H9 (cell line): ENCODE results near the gene NCKAP5. TPM values are rescaled to one million over a fixed set of nuclear protein-coding genes. Genes with fewer than 3 reads are reported as not detected.

Experiments
- DNase-seq: peaks from one replicate; pipeline ENCODE4 v3.0.0-alpha.2; 2017
- H2AFZ ChIP-seq: one replicate; pipeline ENCODE4 v1.6.1; 2013; ENCODE audit warnings: mild to moderate bottlenecking, low read length, control low read depth, moderate library complexity
- H2AK5ac ChIP-seq: 2 replicates; pipeline ENCODE4 v1.6.1; 2013; ENCODE audit warnings: low read length, control low read depth, mixed read lengths; ENCODE audit not compliant: insufficient read length
- H2BK120ac ChIP-seq: one replicate; pipeline ENCODE4 v1.6.1; 2013; ENCODE audit warnings: low read depth, mild to moderate bottlenecking, low read length, control low read depth, inconsistent platforms; ENCODE audit not compliant: poor library complexity, severe bottlenecking
- H2BK12ac ChIP-seq: 2 replicates; pipeline ENCODE4 v1.6.1; 2013; ENCODE audit warnings: low read length, control low read depth, mixed read lengths, low read depth; ENCODE audit not compliant: insufficient read length
- H2BK15ac ChIP-seq: 2 replicates; pipeline ENCODE4 v1.6.1; 2013; ENCODE audit warnings: low read depth, low read length, control low read depth
- H2BK20ac ChIP-seq: one replicate; pipeline ENCODE4 v1.6.1; 2013; ENCODE audit warnings: low read depth, mild to moderate bottlenecking, low read length, control low read depth, inconsistent platforms; ENCODE audit not compliant: poor library complexity, severe bottlenecking
- H2BK5ac ChIP-seq: 2 replicates; pipeline ENCODE4 v1.6.1; 2013; ENCODE audit warnings: low read length, control low read depth, mixed read lengths; ENCODE audit not compliant: insufficient read length
- H3K14ac ChIP-seq: 2 replicates; pipeline ENCODE4 v1.6.1; 2013; ENCODE audit warnings: low read length, control low read depth; ENCODE audit not compliant: insufficient read depth
- H3K18ac ChIP-seq: 2 replicates; pipeline ENCODE4 v1.6.1; 2013; ENCODE audit warnings: low read depth, mild to moderate bottlenecking, mixed read lengths, low read length, control low read depth; ENCODE audit not compliant: insufficient read length
- H3K23ac ChIP-seq: 2 replicates; pipeline ENCODE4 v1.6.1; 2013; ENCODE audit warnings: low read length, control low read depth, mixed read lengths, low read depth; ENCODE audit not compliant: insufficient read length
- H3K23me2 ChIP-seq: 2 replicates; pipeline ENCODE4 v1.6.1; 2013; ENCODE audit warnings: low read depth, mild to moderate bottlenecking, mixed read lengths, low read length, control low read depth; ENCODE audit not compliant: insufficient read length, poor library complexity, severe bottlenecking
- H3K27ac ChIP-seq: 2 replicates; pipeline ENCODE4 v1.5.1; 2013; ENCODE audit warnings: low read length, control low read depth, mixed read lengths, low read depth; ENCODE audit not compliant: insufficient read length
- H3K27me3 ChIP-seq: 2 replicates; pipeline ENCODE4 v1.6.1; 2013; ENCODE audit warnings: low read length, control low read depth, inconsistent platforms; ENCODE audit not compliant: insufficient read depth
- H3K4ac ChIP-seq: 2 replicates; pipeline ENCODE4 v1.6.1; 2013; ENCODE audit warnings: low read depth, mild to moderate bottlenecking, control low read depth, inconsistent platforms, low read length, moderate library complexity
- H3K4me1 ChIP-seq: 2 replicates; pipeline ENCODE4 v1.6.1; 2013; ENCODE audit warnings: low read length, control low read depth, inconsistent platforms; ENCODE audit not compliant: insufficient read depth
- H3K4me2 ChIP-seq: 2 replicates; pipeline ENCODE4 v1.6.1; 2013; ENCODE audit warnings: low read length, control low read depth, mixed read lengths; ENCODE audit not compliant: insufficient read length, insufficient read depth
- H3K56ac ChIP-seq: 2 replicates; pipeline ENCODE4 v1.6.1; 2013; ENCODE audit warnings: low read depth, mild to moderate bottlenecking, mixed read lengths, low read length, control low read depth; ENCODE audit not compliant: insufficient read length
- H3K79me1 ChIP-seq: 2 replicates; pipeline ENCODE4 v1.6.1; 2013; ENCODE audit warnings: low read depth, mild to moderate bottlenecking, moderate library complexity, low read length, control low read depth, inconsistent platforms; ENCODE audit not compliant: insufficient read depth, poor library complexity, severe bottlenecking
- H3K79me2 ChIP-seq: 2 replicates; pipeline ENCODE4 v1.6.1; 2013; ENCODE audit warnings: low read length, control low read depth, inconsistent platforms; ENCODE audit not compliant: insufficient read depth
- H3K9ac ChIP-seq: 2 replicates; pipeline ENCODE4 v1.6.1; 2013; ENCODE audit warnings: low read length, control low read depth, mixed read lengths; ENCODE audit not compliant: insufficient read length; ENCODE audit errors: extremely low read depth
- H3K9me3 ChIP-seq: one replicate; pipeline ENCODE4 v1.6.1; 2013; ENCODE audit warnings: low read depth, low read length, inconsistent platforms; ENCODE audit not compliant: control insufficient read depth
- H3T11ph ChIP-seq: one replicate; pipeline ENCODE4 v1.6.1; 2013; ENCODE audit warnings: mild to moderate bottlenecking, low read length, control low read depth, inconsistent platforms
- H4K20me1 ChIP-seq: one replicate; pipeline ENCODE4 v1.6.1; 2013; ENCODE audit not compliant: control insufficient read depth, insufficient read length, insufficient read depth
- H4K5ac ChIP-seq: 2 replicates; pipeline ENCODE4 v1.6.1; 2013; ENCODE audit warnings: low read depth, mild to moderate bottlenecking, mixed read lengths, low read length, control low read depth; ENCODE audit not compliant: insufficient read length
- H4K8ac ChIP-seq: replicated peaks from 2 replicates; pipeline ENCODE4 v1.6.1; 2013; ENCODE audit warnings: low read length, control low read depth, mixed read lengths, low read depth; ENCODE audit not compliant: insufficient read length
- H4K91ac ChIP-seq: 2 replicates; pipeline ENCODE4 v1.6.1; 2013; ENCODE audit warnings: low read depth, mild to moderate bottlenecking, moderate library complexity, mixed read lengths, low read length, control low read depth; ENCODE audit not compliant: insufficient read length
- H3K27ac Mint-ChIP-seq, 3 experiments: 2 replicates in 2 of 3; 3 replicates in 1 of 3; pipeline ENCODE4 v1.8.0; 2020 to 2021; ENCODE audit warnings: mixed read lengths in 3 of 3, mild to moderate bottlenecking in 1 of 3, moderate library complexity in 1 of 3
- H3K27me3 Mint-ChIP-seq: 2 replicates; pipeline ENCODE4 v1.8.0; 2021; ENCODE audit warnings: low read depth, mild to moderate bottlenecking, moderate library complexity, mixed read lengths
- H3K36me3 Mint-ChIP-seq, 3 experiments: 2 replicates in 2 of 3; 3 replicates in 1 of 3; pipeline ENCODE4 v1.8.0; 2020 to 2021; ENCODE audit warnings: low read depth in 3 of 3, mixed read lengths in 3 of 3; ENCODE audit not compliant: insufficient read depth in 1 of 3
- H3K4me1 Mint-ChIP-seq, 2 experiments: 2 replicates each; pipeline ENCODE4 v1.8.0; 2020; ENCODE audit warnings: mixed read lengths in 2 of 2
- H3K4me3 Mint-ChIP-seq, 2 experiments: 2 replicates in 1 of 2; 3 replicates in 1 of 2; pipeline ENCODE4 v1.8.0; 2020 to 2021; ENCODE audit warnings: mild to moderate bottlenecking in 2 of 2, mixed read lengths in 2 of 2, moderate library complexity in 1 of 2
- H3K9me3 Mint-ChIP-seq, 2 experiments: 2 replicates in 1 of 2; 3 replicates in 1 of 2; pipeline ENCODE4 v1.8.0; 2020; ENCODE audit warnings: mild to moderate bottlenecking in 2 of 2, mixed read lengths in 2 of 2, moderate library complexity in 1 of 2
- CTCF ChIP-seq: fragments of 200-600 bp; sonication (generic); conservative IDR thresholded peaks from 3 replicates; pipeline ENCODE4 v1.8.0; 2021; ENCODE audit warnings: antibody characterized with exemption, mild to moderate bottlenecking
- WGBS: extraction: QIAGEN DNeasy Blood & Tissue Kit; methylation state at CpG from one replicate; pipeline ENCODE4 v1.1.7; 2013; ENCODE audit warnings: missing lambda C conversion rate, low lambda C conversion rate, mixed read lengths; ENCODE audit not compliant: insufficient read length; ENCODE audit errors: extremely low coverage; 5-methylcytosine and 5-hydroxymethylcytosine counted together
- total RNA-seq: library from RNA; stranded (reverse); gene quantifications from 2 replicates; pipeline ENCODE4 v1.2.1, GENCODE V29; 2021

Gene NCKAP5
- total RNA-seq, 1 experiment from 2014 or later, result 0.26 TPM

- no CpG with 5 or more reads among the region's 3 CpGs for WGBS
- H3K27ac Mint-ChIP-seq, result no peak overlapping the region
- no peak overlapping the region for H2BK5ac ChIP-seq
These were observed 208.1 kb downstream of the NCKAP5 start for GRCh38 chr2:133360190-133360589.

More at GRCh38 chr2:133360190-133360589, 208.1 kb downstream of the NCKAP5 start:
- no peaks in the 10 kb centered on the region for H3K27me3 Mint-ChIP-seq
- no peak overlapping the region for H2BK12ac ChIP-seq
- no peak overlapping the region for H2BK20ac ChIP-seq
- no peak overlapping the region for H4K8ac ChIP-seq
- H2BK120ac ChIP-seq, result no peak overlapping the region
- peaks cover 5 to 9% of the 10 kb centered on the region in 2 experiments for H3K4me1 Mint-ChIP-seq
- H3K18ac ChIP-seq, result no peak overlapping the region
- no peak overlapping the region for H3K56ac ChIP-seq
- H3K4me2 ChIP-seq, result no peak overlapping the region
- H3K4me1 ChIP-seq, result no peaks in the 10 kb centered on the region
- H3K27me3 ChIP-seq, result no peaks in the 10 kb centered on the region
- TF ChIP-seq CTCF, result no peak
- H3K14ac ChIP-seq, result no peak overlapping the region
- H4K20me1 ChIP-seq, result no peaks in the 10 kb centered on the region
- H4K91ac ChIP-seq, result no peak overlapping the region
- no peaks in the 10 kb centered on the region for H3K36me3 Mint-ChIP-seq
- no peaks in the 10 kb centered on the region for H3K9me3 Mint-ChIP-seq
- no peak overlapping the region for H3K4me3 Mint-ChIP-seq
- no peaks in the 10 kb centered on the region for H3K79me1 ChIP-seq
- no peak overlapping the region for H3K23ac ChIP-seq
- no peak overlapping the region for H3K27ac ChIP-seq
- H3K79me2 ChIP-seq, result no peaks in the 10 kb centered on the region
- H3K9me3 ChIP-seq, result no peaks in the 10 kb centered on the region
- no peak for DNase-seq
- H4K5ac ChIP-seq, result no peak overlapping the region
- no peak overlapping the region for H3T11ph ChIP-seq
- no peak overlapping the region for H2AK5ac ChIP-seq
- H3K4ac ChIP-seq, result no peak overlapping the region
- H2BK15ac ChIP-seq, result no peak overlapping the region
- no peak overlapping the region for H3K9ac ChIP-seq
- H2AFZ ChIP-seq, result no peak overlapping the region
- no peaks in the 10 kb centered on the region for H3K23me2 ChIP-seq
